Peyer's patch (tissue), 4 donors: ENCODE measurements around the gene ZBTB25.

Experiments
- CTCF ChIP-seq, 6 experiments: fragments of 450-650 bp in 4 of 6; fragments of 200-600 bp in 2 of 6; sonication (generic) in 1 of 6; IDR thresholded peaks; one replicate each; pipeline ENCODE4 v1.5.1; 2017 to 2019; ENCODE audit warnings: antibody characterized with exemption in 6 of 6, mild to moderate bottlenecking in 3 of 6, moderate library complexity in 1 of 6
- POLR2A ChIP-seq, 2 donors: fragments of 450-650 bp; IDR thresholded peaks; one replicate each; pipeline ENCODE4 v1.5.1; 2017; ENCODE audit warnings: antibody characterized with exemption in 2 of 2, mild to moderate bottlenecking in 2 of 2, moderate library complexity in 2 of 2

GRCh38 chr14:64515053-64515452 lies 11.4 kb upstream of the ZBTB25 start:
- TF ChIP-seq POLR2A (IDR thresholded peaks at IDR 0.05), result no peak
- no peak for TF ChIP-seq CTCF (IDR thresholded peaks at IDR 0.05)
